Neural progenitor cell (in vitro differentiated cells): ENCODE data around the gene DNM2.

Source experiments
- CTCF ChIP-seq: fragments of 200-600 bp; sonication (generic); IDR thresholded peaks from 2 replicates; pipeline ENCODE4 v1.5.1; 2017; ENCODE audit warnings: antibody characterized with exemption, mild to moderate bottlenecking
- EZH2 ChIP-seq: fragments of 200-600 bp; sonication (generic); IDR thresholded peaks from 2 replicates; pipeline ENCODE4 v1.6.1; 2017; ENCODE audit warnings: antibody characterized with exemption, mild to moderate bottlenecking, moderate library complexity
- EZH2phosphoT487 ChIP-seq: fragments of 200-600 bp; sonication (generic); IDR thresholded peaks from 2 replicates; pipeline ENCODE4 v1.6.1; 2017; ENCODE audit warnings: antibody characterized with exemption

GRCh38 chr19:10717054-10717355 lies 874 bp upstream of the DNM2 start:
- TF ChIP-seq CTCF (no peak), EZH2 (no peak), EZH2phosphoT487 (no peak)
